Nephron (organoid): ENCODE data around the gene ARHGAP22.

Source experiments
- H3K27ac Mint-ChIP-seq, 3 experiments: 2 replicates each; pipeline ENCODE4 v1.8.0; 2020; ENCODE audit warnings: mixed read lengths in 3 of 3, mild to moderate bottlenecking in 2 of 3, moderate library complexity in 1 of 3
- H3K27me3 Mint-ChIP-seq: 2 replicates; pipeline ENCODE4 v1.8.0; 2021; ENCODE audit warnings: low read depth, mild to moderate bottlenecking, moderate library complexity, mixed read lengths
- H3K36me3 Mint-ChIP-seq: 2 replicates; pipeline ENCODE4 v1.8.0; 2020; ENCODE audit warnings: low read depth, mixed read lengths
- H3K4me1 Mint-ChIP-seq: 2 replicates; pipeline ENCODE4 v1.8.0; 2020; ENCODE audit warnings: mixed read lengths
- H3K4me3 Mint-ChIP-seq, 3 experiments: 2 replicates each; pipeline ENCODE4 v1.8.0; 2020; ENCODE audit warnings: mild to moderate bottlenecking in 3 of 3, mixed read lengths in 3 of 3, moderate library complexity in 2 of 3
- H3K9me3 Mint-ChIP-seq: 2 replicates; pipeline ENCODE4 v1.8.0; 2020; ENCODE audit warnings: mixed read lengths
- CTCF ChIP-seq, 3 experiments: fragments of 200-600 bp; sonication (generic); IDR thresholded peaks; one replicate each; pipeline ENCODE4 v1.5.0; 2021; ENCODE audit warnings: antibody characterized with exemption in 3 of 3; ENCODE audit not compliant: unreplicated experiment in 3 of 3

The ARHGAP22 gene

GRCh38 chr10:48496105-48496830, 108.6 kb downstream of the ARHGAP22 start:
- no peaks in the 10 kb centered on the region for H3K9me3 Mint-ChIP-seq
- no peak overlapping the region for H3K4me3 Mint-ChIP-seq
- no peak for TF ChIP-seq CTCF (IDR thresholded peaks at IDR 0.05; ENCODE audit: unreplicated experiment in 3 of 3)
- peaks cover 4% of the 10 kb centered on the region for H3K27me3 Mint-ChIP-seq
- no peaks in the 10 kb centered on the region for H3K36me3 Mint-ChIP-seq
- peak overlapping the region in 1 of 3 experiments; percentile 78 for H3K27ac Mint-ChIP-seq
- H3K4me1 Mint-ChIP-seq, result peaks cover 9% of the 10 kb centered on the region

GRCh38 chr10:48495282-48496045, 109.4 kb downstream of the ARHGAP22 start:
- TF ChIP-seq CTCF (IDR thresholded peaks at IDR 0.05; ENCODE audit: unreplicated experiment in 3 of 3), result no peak
- Mint-ChIP-seq H3K4me1 (peaks cover 13% of the 10 kb centered on the region), H3K9me3 (no peaks in the 10 kb centered on the region), H3K4me3 (no peak overlapping the region), H3K36me3 (no peaks in the 10 kb centered on the region), H3K27me3 (peaks cover 4% of the 10 kb centered on the region), H3K27ac (no peak overlapping the region)

GRCh38 chr10:48494611-48495010, 110.3 kb downstream of the ARHGAP22 start:
- Mint-ChIP-seq H3K36me3 (no peaks in the 10 kb centered on the region), H3K4me1 (peaks cover 13% of the 10 kb centered on the region), H3K27ac (no peak overlapping the region), H3K9me3 (no peaks in the 10 kb centered on the region), H3K4me3 (no peak overlapping the region), H3K27me3 (peaks cover 4% of the 10 kb centered on the region)
- TF ChIP-seq CTCF (IDR thresholded peaks at IDR 0.05; ENCODE audit: unreplicated experiment in 3 of 3), result no peak

- H3K4me3 Mint-ChIP-seq, result no peak overlapping the region
- H3K27ac Mint-ChIP-seq, result no peak overlapping the region
- no peak for TF ChIP-seq CTCF (IDR thresholded peaks at IDR 0.05; ENCODE audit: unreplicated experiment in 3 of 3)
- no peaks in the 10 kb centered on the region for H3K9me3 Mint-ChIP-seq
- no peaks in the 10 kb centered on the region for H3K36me3 Mint-ChIP-seq
- peaks cover 13% of the 10 kb centered on the region for H3K4me1 Mint-ChIP-seq
- H3K27me3 Mint-ChIP-seq, result peaks cover 4% of the 10 kb centered on the region
These were observed 110.8 kb downstream of the ARHGAP22 start for GRCh38 chr10:48494073-48494472.

- no peak for TF ChIP-seq CTCF (IDR thresholded peaks at IDR 0.05; ENCODE audit: unreplicated experiment in 3 of 3)
- H3K27me3 Mint-ChIP-seq, result peaks cover 4% of the 10 kb centered on the region
- no peaks in the 10 kb centered on the region for H3K36me3 Mint-ChIP-seq
- H3K9me3 Mint-ChIP-seq, result no peaks in the 10 kb centered on the region
- no peak overlapping the region for H3K4me3 Mint-ChIP-seq
- H3K4me1 Mint-ChIP-seq, result peaks cover 13% of the 10 kb centered on the region
- no peak overlapping the region for H3K27ac Mint-ChIP-seq
These were observed 111.6 kb downstream of the ARHGAP22 start for GRCh38 chr10:48493083-48493871.
